Measurements from ENCODE around the gene LIPE.

Gene LIPE

GRCh38 chr19:42435316-42435715, 8.1 kb upstream of the LIPE start:
- Histone ChIP-seq H3K36me3 (ENCODE audit: insufficient read depth, low read length) (no peaks in the 10 kb centered on the region), H3K9ac (ENCODE audit: insufficient read length) (no peak overlapping the region), H3K27ac (no peak overlapping the region), H3K4me3 (no peak overlapping the region), H3K9me3 (ENCODE audit: low read depth, low read length) (no peaks in the 10 kb centered on the region)
- DNase-seq (ENCODE audit: low read depth, low spot score): no peak
- no peak for TF ChIP-seq EZH2 (IDR thresholded peaks at IDR 0.05)
- no peak for TF ChIP-seq FOXP2 (optimal IDR thresholded peaks at IDR 0.05; ENCODE audit: control extremely low read depth, extremely low read length, insufficient read depth)
- TF ChIP-seq POLR2AphosphoS5 (IDR thresholded peaks at IDR 0.05; ENCODE audit: borderline replicate concordance, low read depth, low read length): no peak

GRCh38 chr19:42433503-42434260, 6.5 kb upstream of the LIPE start:
- no peaks in the 10 kb centered on the region for H3K9me3 ChIP-seq (ENCODE audit: low read depth, low read length)
- no peak for DNase-seq (ENCODE audit: low read depth, low spot score)
- no peak for TF ChIP-seq FOXP2 (optimal IDR thresholded peaks at IDR 0.05; ENCODE audit: control extremely low read depth, extremely low read length, insufficient read depth)
- TF ChIP-seq EZH2 (IDR thresholded peaks at IDR 0.05): no peak
- TF ChIP-seq POLR2AphosphoS5 (IDR thresholded peaks at IDR 0.05; ENCODE audit: borderline replicate concordance, low read depth, low read length): no peak
- no peak overlapping the region for H3K9ac ChIP-seq (ENCODE audit: insufficient read length)
- no peak overlapping the region for H3K4me3 ChIP-seq
- H3K36me3 ChIP-seq (ENCODE audit: insufficient read depth, low read length): no peaks in the 10 kb centered on the region
- H3K27ac ChIP-seq: no peak overlapping the region

DNA sequence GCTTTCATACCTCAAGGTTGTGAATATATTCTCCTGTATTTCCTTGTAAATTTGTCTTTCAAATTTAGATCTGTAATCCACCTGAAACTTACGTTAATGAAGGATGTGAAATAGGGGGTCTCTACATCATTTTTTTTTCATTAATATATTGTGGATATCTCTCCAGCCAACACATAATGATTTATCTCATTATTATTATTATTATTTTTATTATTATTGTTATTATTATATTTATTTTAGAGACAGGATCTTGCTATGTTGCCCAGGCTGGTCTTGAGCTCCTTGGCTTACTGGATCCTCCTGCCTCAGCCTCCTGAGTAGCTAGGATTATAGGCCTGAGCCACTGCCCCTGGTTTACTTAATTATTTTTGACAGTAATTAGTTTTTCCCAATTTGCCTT, 4.3 kb upstream of the LIPE start:
- H3K27ac ChIP-seq: no peak overlapping the region
- DNase-seq (ENCODE audit: low read depth, low spot score): no peak
- no peaks in the 10 kb centered on the region for H3K9me3 ChIP-seq (ENCODE audit: low read depth, low read length)
- H3K36me3 ChIP-seq (ENCODE audit: insufficient read depth, low read length): no peaks in the 10 kb centered on the region
- no peak overlapping the region for H3K4me3 ChIP-seq
- no peak for TF ChIP-seq POLR2AphosphoS5 (IDR thresholded peaks at IDR 0.05; ENCODE audit: borderline replicate concordance, low read depth, low read length)
- no peak for TF ChIP-seq FOXP2 (optimal IDR thresholded peaks at IDR 0.05; ENCODE audit: control extremely low read depth, extremely low read length, insufficient read depth)
- no peak for TF ChIP-seq EZH2 (IDR thresholded peaks at IDR 0.05)
- H3K9ac ChIP-seq (ENCODE audit: insufficient read length): no peak overlapping the region

- Histone ChIP-seq H3K9ac (ENCODE audit: insufficient read length) (no peak overlapping the region), H3K9me3 (ENCODE audit: low read depth, low read length) (no peaks in the 10 kb centered on the region), H3K4me3 (no peak overlapping the region), H3K36me3 (ENCODE audit: insufficient read depth, low read length) (no peaks in the 10 kb centered on the region), H3K27ac (no peak overlapping the region)
- no peak for DNase-seq (ENCODE audit: low read depth, low spot score)
- no peak for TF ChIP-seq POLR2AphosphoS5 (IDR thresholded peaks at IDR 0.05; ENCODE audit: borderline replicate concordance, low read depth, low read length)
- TF ChIP-seq FOXP2 (optimal IDR thresholded peaks at IDR 0.05; ENCODE audit: control extremely low read depth, extremely low read length, insufficient read depth): no peak
- no peak for TF ChIP-seq EZH2 (IDR thresholded peaks at IDR 0.05)
Observed at GRCh38 chr19:42428676-42429075, 1.5 kb upstream of the LIPE start.

GRCh38 chr19:42426643-42427042, 545 bp downstream of the LIPE start:
- no peak overlapping the region for H3K4me3 ChIP-seq
- H3K36me3 ChIP-seq (ENCODE audit: insufficient read depth, low read length): no peaks in the 10 kb centered on the region
- H3K9me3 ChIP-seq (ENCODE audit: low read depth, low read length): no peaks in the 10 kb centered on the region
- H3K27ac ChIP-seq: no peak overlapping the region
- no peak overlapping the region for H3K9ac ChIP-seq (ENCODE audit: insufficient read length)
- TF ChIP-seq EZH2 (IDR thresholded peaks at IDR 0.05) (no peak), FOXP2 (optimal IDR thresholded peaks at IDR 0.05; ENCODE audit: control extremely low read depth, extremely low read length, insufficient read depth) (no peak), POLR2AphosphoS5 (IDR thresholded peaks at IDR 0.05; ENCODE audit: borderline replicate concordance, low read depth, low read length) (no peak)
- DNase-seq (ENCODE audit: low read depth, low spot score): no peak

GRCh38 chr19:42424712-42425131, 2.5 kb downstream of the LIPE start:
- no peak for TF ChIP-seq POLR2AphosphoS5 (IDR thresholded peaks at IDR 0.05; ENCODE audit: borderline replicate concordance, low read depth, low read length)
- no peak for TF ChIP-seq EZH2 (IDR thresholded peaks at IDR 0.05)
- TF ChIP-seq FOXP2 (optimal IDR thresholded peaks at IDR 0.05; ENCODE audit: control extremely low read depth, extremely low read length, insufficient read depth): no peak
- no peak overlapping the region for H3K4me3 ChIP-seq
- H3K9ac ChIP-seq (ENCODE audit: insufficient read length): no peak overlapping the region
- no peaks in the 10 kb centered on the region for H3K36me3 ChIP-seq (ENCODE audit: insufficient read depth, low read length)
- H3K9me3 ChIP-seq (ENCODE audit: low read depth, low read length): no peaks in the 10 kb centered on the region
- no peak for DNase-seq (ENCODE audit: low read depth, low spot score)
- no peak overlapping the region for H3K27ac ChIP-seq

GRCh38 chr19:42424345-42424707, 2.9 kb downstream of the LIPE start:
- no peak for DNase-seq (ENCODE audit: low read depth, low spot score)
- Histone ChIP-seq H3K9me3 (ENCODE audit: low read depth, low read length) (no peaks in the 10 kb centered on the region), H3K27ac (no peak overlapping the region), H3K4me3 (no peak overlapping the region), H3K9ac (ENCODE audit: insufficient read length) (no peak overlapping the region), H3K36me3 (ENCODE audit: insufficient read depth, low read length) (no peaks in the 10 kb centered on the region)
- TF ChIP-seq EZH2 (IDR thresholded peaks at IDR 0.05): no peak
- TF ChIP-seq POLR2AphosphoS5 (IDR thresholded peaks at IDR 0.05; ENCODE audit: borderline replicate concordance, low read depth, low read length): no peak
- TF ChIP-seq FOXP2 (optimal IDR thresholded peaks at IDR 0.05; ENCODE audit: control extremely low read depth, extremely low read length, insufficient read depth): no peak

- Histone ChIP-seq H3K9me3 (ENCODE audit: low read depth, low read length) (no peaks in the 10 kb centered on the region), H3K4me3 (no peak overlapping the region), H3K36me3 (ENCODE audit: insufficient read depth, low read length) (no peaks in the 10 kb centered on the region), H3K27ac (no peak overlapping the region), H3K9ac (ENCODE audit: insufficient read length) (no peak overlapping the region)
- no peak for DNase-seq (ENCODE audit: low read depth, low spot score)
- TF ChIP-seq POLR2AphosphoS5 (IDR thresholded peaks at IDR 0.05; ENCODE audit: borderline replicate concordance, low read depth, low read length): no peak
- TF ChIP-seq EZH2 (IDR thresholded peaks at IDR 0.05): no peak
Observed at GRCh38 chr19:42423462-42424344, 3.5 kb downstream of the LIPE start.
